Keratinocyte (primary cell): ENCODE results near the gene ADCY7. TPM values are rescaled to one million over a fixed set of nuclear protein-coding genes. Genes with fewer than 3 reads are reported as not detected.

ENCODE experiments used
- DNase-seq: peaks from one replicate; pipeline ENCODE4 v3.0.0-alpha.2; 2011; ENCODE audit warnings: low read depth, missing footprints, low spot score
- FAIRE-seq: peaks from 2 replicates; lab custom pipeline; 2011; peaks lifted over from hg19 to GRCh38; lab: Jason Lieb, UNC
- H2AFZ ChIP-seq: 2 replicates; pipeline ENCODE4 v1.6.0; 2012; ENCODE audit warnings: low read length, control low read depth, inconsistent platforms; ENCODE audit not compliant: control insufficient read depth
- H3K27ac ChIP-seq: 2 replicates; pipeline ENCODE4 v1.5.1; 2011; ENCODE audit warnings: low read length; ENCODE audit not compliant: control insufficient read depth, insufficient read depth
- H3K27me3 ChIP-seq: 3 replicates; pipeline ENCODE4 v1.6.0; 2011; ENCODE audit warnings: low read length; ENCODE audit not compliant: control insufficient read depth, insufficient read depth; ENCODE audit errors: extremely low read depth
- H3K36me3 ChIP-seq, 2 experiments: 2 replicates in 1 of 2; 3 replicates in 1 of 2; pipeline ENCODE4 v1.5.1; 2011; ENCODE audit warnings: low read length in 2 of 2, mild to moderate bottlenecking in 1 of 2; ENCODE audit not compliant: control insufficient read depth in 2 of 2, insufficient read depth in 2 of 2; ENCODE audit errors: extremely low read depth in 1 of 2
- H3K4me1 ChIP-seq: 3 replicates; pipeline ENCODE4 v1.5.1; 2011; ENCODE audit warnings: low read length; ENCODE audit not compliant: control insufficient read depth, insufficient read depth; ENCODE audit errors: extremely low read depth
- H3K4me2 ChIP-seq: 3 replicates; pipeline ENCODE4 v1.6.0; 2011; ENCODE audit warnings: low read depth, low read length; ENCODE audit not compliant: control insufficient read depth, insufficient read depth; ENCODE audit errors: extremely low read depth
- H3K4me3 ChIP-seq, 3 experiments: fragments of 200-600 bp in 1 of 3; sonication (generic) in 1 of 3; 2 replicates in 2 of 3; 3 replicates in 1 of 3; pipeline ENCODE4 v1.5.1; 2011 to 2016; ENCODE audit warnings: low read length in 3 of 3, mild to moderate bottlenecking in 3 of 3, control low read depth in 2 of 3, inconsistent platforms in 1 of 3, low read depth in 1 of 3, mixed read lengths in 1 of 3, mixed run types in 1 of 3, moderate library complexity in 1 of 3; ENCODE audit not compliant: control insufficient read depth in 2 of 3, insufficient read depth in 2 of 3; ENCODE audit errors: extremely low read depth in 1 of 3
- H3K79me2 ChIP-seq: 2 replicates; pipeline ENCODE4 v1.6.0; 2012; ENCODE audit warnings: low read length; ENCODE audit not compliant: control insufficient read depth, insufficient read depth
- H3K9ac ChIP-seq: 3 replicates; pipeline ENCODE4 v1.6.0; 2011; ENCODE audit warnings: low read length; ENCODE audit not compliant: control insufficient read depth, insufficient read depth; ENCODE audit errors: extremely low read depth
- H3K9me1 ChIP-seq: 3 replicates; pipeline ENCODE4 v1.6.0; 2011; ENCODE audit warnings: low read length; ENCODE audit not compliant: control insufficient read depth, insufficient read depth; ENCODE audit errors: extremely low read depth
- H3K9me3 ChIP-seq: 2 replicates; pipeline ENCODE4 v1.5.1; 2012; ENCODE audit warnings: low read depth, low read length; ENCODE audit not compliant: control insufficient read depth
- H4K20me1 ChIP-seq: 3 replicates; pipeline ENCODE4 v1.6.0; 2011; ENCODE audit warnings: low read length; ENCODE audit not compliant: control insufficient read depth, insufficient read depth; ENCODE audit errors: extremely low read depth
- EZH2 ChIP-seq: IDR thresholded peaks from one replicate; pipeline ENCODE4 v1.6.1; 2012; ENCODE audit warnings: inconsistent platforms, mild to moderate bottlenecking, low read length, moderate library complexity
- dilution Hi-C: fragments of 300-500 bp; cut with MboI; formaldehyde crosslinking; loops from one replicate; pipeline ENCODE4 v1.7.0; 2020; ENCODE audit warnings: low sequenced_read_pairs; ENCODE audit not compliant: extremely low pct_ligation_motif_present
- polyA plus RNA-seq, 5 experiments: library from polyadenylated mRNA; depleted of rRNA in 3 of 5; stranded (reverse) in 3 of 5; stranded (forward) in 1 of 5; unstranded in 1 of 5; fragments of >200 nt; gene quantifications; 1 replicate in 1 of 5; 2 replicates in 3 of 5; 3 replicates in 1 of 5; pipeline versions ENCODE4 v1.2.1 to v1.2.3, GENCODE V29; 2011 to 2012; ENCODE audit warnings: missing spikeins in 2 of 5, low read depth in 1 of 5, low replicate concordance in 1 of 5
- TF ChIP-seq, protein P1 (sequence below), 3 experiments: IDR thresholded peaks in 1 of 3; conservative IDR thresholded peaks in 1 of 3; optimal IDR thresholded peaks in 1 of 3; 2 replicates in 2 of 3; 3 replicates in 1 of 3; pipeline versions ENCODE3 to v1.5.1; 2011; ENCODE audit warnings: low read length in 3 of 3, mild to moderate bottlenecking in 3 of 3, moderate library complexity in 2 of 3, control low read depth in 1 of 3, inconsistent platforms in 1 of 3; ENCODE audit not compliant: insufficient read depth in 2 of 3; ENCODE audit errors: extremely low read depth in 1 of 3

The ADCY7 gene
- polyA plus RNA-seq, 1 donor (not counting 4 experiments of a cell fraction or from before 2014, with no cell fraction given): 5.1 TPM

GRCh38 chr16:50227665-50228064, 38.7 kb upstream of the ADCY7 start:
- no peak overlapping the region for H3K4me2 ChIP-seq
- H3K27me3 ChIP-seq: no peaks in the 10 kb centered on the region
- dilution Hi-C loops: no loop called here
- DNase-seq: no peak
- H3K9ac ChIP-seq: no peak overlapping the region
- H3K4me1 ChIP-seq: no peaks in the 10 kb centered on the region
- H3K4me3 ChIP-seq: no peak overlapping the region
- H3K27ac ChIP-seq: no peak overlapping the region
- no peak overlapping the region for H2AFZ ChIP-seq
- no peaks in the 10 kb centered on the region for H4K20me1 ChIP-seq
- no peak for FAIRE-seq
- TF ChIP-seq, protein P1, sequence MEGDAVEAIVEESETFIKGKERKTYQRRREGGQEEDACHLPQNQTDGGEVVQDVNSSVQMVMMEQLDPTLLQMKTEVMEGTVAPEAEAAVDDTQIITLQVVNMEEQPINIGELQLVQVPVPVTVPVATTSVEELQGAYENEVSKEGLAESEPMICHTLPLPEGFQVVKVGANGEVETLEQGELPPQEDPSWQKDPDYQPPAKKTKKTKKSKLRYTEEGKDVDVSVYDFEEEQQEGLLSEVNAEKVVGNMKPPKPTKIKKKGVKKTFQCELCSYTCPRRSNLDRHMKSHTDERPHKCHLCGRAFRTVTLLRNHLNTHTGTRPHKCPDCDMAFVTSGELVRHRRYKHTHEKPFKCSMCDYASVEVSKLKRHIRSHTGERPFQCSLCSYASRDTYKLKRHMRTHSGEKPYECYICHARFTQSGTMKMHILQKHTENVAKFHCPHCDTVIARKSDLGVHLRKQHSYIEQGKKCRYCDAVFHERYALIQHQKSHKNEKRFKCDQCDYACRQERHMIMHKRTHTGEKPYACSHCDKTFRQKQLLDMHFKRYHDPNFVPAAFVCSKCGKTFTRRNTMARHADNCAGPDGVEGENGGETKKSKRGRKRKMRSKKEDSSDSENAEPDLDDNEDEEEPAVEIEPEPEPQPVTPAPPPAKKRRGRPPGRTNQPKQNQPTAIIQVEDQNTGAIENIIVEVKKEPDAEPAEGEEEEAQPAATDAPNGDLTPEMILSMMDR (optimal IDR thresholded peaks at IDR 0.05 in 1 of 3, IDR thresholded peaks at IDR 0.05 in 1 of 3, conservative IDR thresholded peaks at IDR 0.05 in 1 of 3; ENCODE audit: extremely low read depth in 1 of 3, insufficient read depth in 2 of 3, low read length in 3 of 3): no peak
- no peak for TF ChIP-seq EZH2
- no peaks in the 10 kb centered on the region for H3K9me1 ChIP-seq
- H3K9me3 ChIP-seq: no peaks in the 10 kb centered on the region
- H3K79me2 ChIP-seq: no peaks in the 10 kb centered on the region
- H3K36me3 ChIP-seq: peaks cover 10% of the 10 kb centered on the region in 2 experiments

DNA sequence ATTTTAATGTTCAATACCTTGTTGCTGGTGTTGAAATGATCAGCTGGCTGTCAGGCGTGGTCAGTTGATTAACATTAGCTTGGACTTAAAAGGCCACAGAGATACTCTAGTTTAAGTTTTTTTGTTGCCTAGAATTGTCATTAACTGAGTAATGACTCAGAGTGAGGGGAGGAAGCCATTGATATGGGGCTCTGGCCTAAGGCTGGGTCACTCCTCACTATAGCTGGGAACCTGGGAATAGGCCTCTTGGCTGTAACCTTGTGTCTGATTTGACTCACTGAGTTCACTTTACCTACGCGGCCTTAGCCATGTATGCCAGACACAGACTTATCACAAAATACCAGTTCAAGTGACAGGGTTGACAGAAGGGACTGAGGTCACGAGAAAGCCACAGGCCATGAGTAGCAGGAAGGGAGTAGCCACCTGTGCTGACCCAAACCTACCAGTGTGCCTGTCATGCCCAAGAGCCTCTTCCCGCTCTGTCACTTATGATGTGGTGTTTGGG, 37.9 kb upstream of the ADCY7 start:
- H3K9me1 ChIP-seq: no peaks in the 10 kb centered on the region
- H4K20me1 ChIP-seq: no peaks in the 10 kb centered on the region
- dilution Hi-C loops: no loop called here
- H3K79me2 ChIP-seq: no peaks in the 10 kb centered on the region
- H3K36me3 ChIP-seq: peaks cover 10% of the 10 kb centered on the region in 2 experiments
- no peak overlapping the region for H3K4me2 ChIP-seq
- H3K9ac ChIP-seq: no peak overlapping the region
- no peak overlapping the region for H3K27ac ChIP-seq
- no peak overlapping the region for H3K4me3 ChIP-seq
- H2AFZ ChIP-seq: no peak overlapping the region
- DNase-seq (no peak), FAIRE-seq (no peak)
- TF ChIP-seq EZH2: no peak
- TF ChIP-seq, protein P1 (optimal IDR thresholded peaks at IDR 0.05 in 1 of 3, IDR thresholded peaks at IDR 0.05 in 1 of 3, conservative IDR thresholded peaks at IDR 0.05 in 1 of 3; ENCODE audit: extremely low read depth in 1 of 3, insufficient read depth in 2 of 3, low read length in 3 of 3): no peak
- no peaks in the 10 kb centered on the region for H3K4me1 ChIP-seq
- no peaks in the 10 kb centered on the region for H3K27me3 ChIP-seq
- H3K9me3 ChIP-seq: no peaks in the 10 kb centered on the region
